Panc1 (cell line): ENCODE measurements around the gene UBAP2L. TPM values are rescaled to one million over a fixed set of nuclear protein-coding genes. Genes with fewer than 3 reads are reported as not detected.

Experiments used
- ATAC-seq: fragments of 200-7000 bp; cut with Tn5 transposase; 2 replicates; pipeline ENCODE4 v1.9.1; 2020; ENCODE audit warnings: mild to moderate bottlenecking, moderate library complexity
- BruUV-seq: library from RNA; stranded (reverse); fragments of 400-500 nt; replicated peaks from 2 replicates; lab custom pipeline; 2021; lab: Mats Ljungman, UMichigan
- CTCF ChIA-PET: fragments of 300-600 bp; sonication (Branson Sonifier 250); formaldehyde crosslinking; loops from one replicate; lab custom pipeline; 2022; ENCODE audit warnings: antibody characterized with exemption; lab: Charles Lee
- POLR2A ChIA-PET: fragments of 300-600 bp; sonication (Branson Sonifier 250); formaldehyde crosslinking; loops from one replicate; lab custom pipeline; 2022; ENCODE audit warnings: antibody characterized with exemption; lab: Charles Lee
- DNase-seq: peaks from one replicate; pipeline ENCODE4 v3.0.0-alpha.2; 2010; ENCODE audit warnings: low read depth, low spot score
- H3K27ac ChIP-seq: 2 replicates; pipeline ENCODE4 v1.5.1; 2011; ENCODE audit warnings: mild to moderate bottlenecking, low read length, inconsistent platforms
- H3K27me3 ChIP-seq: fragments of 200-500 bp; sonication (Bioruptor generic); 2 replicates; pipeline ENCODE4 v1.6.0; 2014; ENCODE audit warnings: low read length, inconsistent platforms; ENCODE audit not compliant: control insufficient read depth, insufficient read depth
- H3K36me3 ChIP-seq: fragments of 200-500 bp; sonication (Bioruptor generic); 2 replicates; pipeline ENCODE4 v1.5.1; 2014; ENCODE audit warnings: inconsistent platforms, mild to moderate bottlenecking, low read length, moderate library complexity; ENCODE audit not compliant: control insufficient read depth, insufficient read depth
- H3K4me1 ChIP-seq: 2 replicates; pipeline ENCODE4 v1.5.1; 2011; ENCODE audit warnings: inconsistent platforms, mild to moderate bottlenecking, low read length, moderate library complexity; ENCODE audit not compliant: control insufficient read depth, insufficient read depth
- H3K4me3 ChIP-seq, 2 experiments: 2 replicates each; pipeline ENCODE4 v1.5.1; 2011 to 2012; ENCODE audit warnings: low read depth in 2 of 2, low read length in 2 of 2, mild to moderate bottlenecking in 2 of 2, inconsistent platforms in 1 of 2, moderate library complexity in 1 of 2
- H3K9me3 ChIP-seq: fragments of 200-500 bp; sonication (Bioruptor generic); 2 replicates; pipeline ENCODE4 v1.5.1; 2014; ENCODE audit warnings: low read depth, mild to moderate bottlenecking, inconsistent platforms, low read length, moderate library complexity; ENCODE audit not compliant: control insufficient read depth, insufficient read depth
- CTCF ChIP-seq: fragments of 450-650 bp; IDR thresholded peaks from 2 replicates; pipeline ENCODE4 v1.5.1; 2017; ENCODE audit warnings: mild to moderate bottlenecking
- POLR2AphosphoS5 ChIP-seq: IDR thresholded peaks from 2 replicates; pipeline ENCODE4 v1.6.1; 2012; ENCODE audit warnings: mild to moderate bottlenecking, low read depth, low read length, moderate library complexity
- SIN3A ChIP-seq: IDR thresholded peaks from 2 replicates; pipeline ENCODE4 v1.6.1; 2012; ENCODE audit warnings: low read depth, mild to moderate bottlenecking, low read length, moderate library complexity, borderline replicate concordance; ENCODE audit not compliant: insufficient read depth
- TCF7L2 ChIP-seq: IDR thresholded peaks from 2 replicates; pipeline ENCODE4 v1.6.1; 2011; ENCODE audit warnings: mild to moderate bottlenecking, low read depth, low read length, inconsistent platforms
- in situ Hi-C: cut with HindIII; loops from 2 replicates; pipeline ENCODE4 v1.10.0; 2016; ENCODE audit warnings: low sequenced_read_pairs, low pct_unique_long_range_greater_than_20kb
- intact Hi-C: fragments of 100-400 bp; cut with micrococcal nuclease; formaldehyde crosslinking; loops from one replicate; pipeline ENCODE4 v1.10.0; 2022; ENCODE audit not compliant: unreplicated experiment
- microRNA-seq: library from miRNA; unstranded; fragments of <30 nt; microRNA quantifications from one replicate; pipeline ENCODE4 v1.1.0, GENCODE V29; 2020; ENCODE audit not compliant: unreplicated experiment
- total RNA-seq: library from RNA; stranded (reverse); gene quantifications from one replicate; pipeline ENCODE4 v1.2.1, GENCODE V29; 2021; ENCODE audit not compliant: unreplicated experiment
- TF ChIP-seq, protein P1 (sequence below), 2 experiments: IDR thresholded peaks; 2 replicates each; pipeline ENCODE4 v1.6.1; 2011 to 2012; ENCODE audit warnings: low read depth in 2 of 2, control low read depth in 1 of 2, low read length in 1 of 2, mild to moderate bottlenecking in 1 of 2, moderate library complexity in 1 of 2; ENCODE audit not compliant: insufficient read depth in 1 of 2

UBAP2L gene
- total RNA-seq, 1 experiment from 2014 or later = 227 TPM

- in situ Hi-C loops = no loop called here
- Histone ChIP-seq H3K9me3 (no peaks in the 10 kb centered on the region; the same call in 1 of the 2 replicates), H3K36me3 (no peaks in the 10 kb centered on the region), H3K4me3 (no peak overlapping the region), H3K27me3 (no peaks in the 10 kb centered on the region), H3K4me1 (no peaks in the 10 kb centered on the region), H3K27ac (no peak overlapping the region)
- BruUV-seq = no TSS peak
- ChIA-PET POLR2A (no interaction called here), CTCF (no interaction called here)
- intact Hi-C loops = no loop called here
- ATAC-seq (no peak), DNase-seq (no peak)
- no peak for TF ChIP-seq CTCF
Observed at GRCh38 chr1:154316704-154317103, 95.9 kb downstream of the UBAP2L start.

DNA sequence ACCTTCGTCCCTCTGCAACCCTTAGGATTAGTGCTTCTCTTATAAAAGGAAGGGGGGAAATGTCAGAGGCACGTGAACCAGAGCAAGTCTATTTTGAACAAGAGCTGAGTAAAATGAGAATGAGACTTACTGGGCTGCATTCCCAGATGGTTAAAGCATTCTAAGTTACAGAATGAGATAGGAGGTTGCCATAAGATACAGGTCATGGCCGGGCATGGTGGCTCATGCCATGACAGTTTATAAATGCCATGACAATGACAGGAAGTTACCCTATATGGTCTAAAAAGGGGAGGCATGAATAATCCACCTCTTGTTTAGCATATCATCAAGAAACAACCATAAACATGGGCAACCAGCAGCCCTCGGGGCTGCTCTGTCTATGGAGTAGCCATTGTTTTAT is 97.6 kb downstream of the UBAP2L start:
- H3K27ac ChIP-seq = no peak overlapping the region
- TF ChIP-seq TCF7L2 (no peak), SIN3A (no peak), POLR2AphosphoS5 (no peak), CTCF (no peak)
- TF ChIP-seq, protein P1, sequence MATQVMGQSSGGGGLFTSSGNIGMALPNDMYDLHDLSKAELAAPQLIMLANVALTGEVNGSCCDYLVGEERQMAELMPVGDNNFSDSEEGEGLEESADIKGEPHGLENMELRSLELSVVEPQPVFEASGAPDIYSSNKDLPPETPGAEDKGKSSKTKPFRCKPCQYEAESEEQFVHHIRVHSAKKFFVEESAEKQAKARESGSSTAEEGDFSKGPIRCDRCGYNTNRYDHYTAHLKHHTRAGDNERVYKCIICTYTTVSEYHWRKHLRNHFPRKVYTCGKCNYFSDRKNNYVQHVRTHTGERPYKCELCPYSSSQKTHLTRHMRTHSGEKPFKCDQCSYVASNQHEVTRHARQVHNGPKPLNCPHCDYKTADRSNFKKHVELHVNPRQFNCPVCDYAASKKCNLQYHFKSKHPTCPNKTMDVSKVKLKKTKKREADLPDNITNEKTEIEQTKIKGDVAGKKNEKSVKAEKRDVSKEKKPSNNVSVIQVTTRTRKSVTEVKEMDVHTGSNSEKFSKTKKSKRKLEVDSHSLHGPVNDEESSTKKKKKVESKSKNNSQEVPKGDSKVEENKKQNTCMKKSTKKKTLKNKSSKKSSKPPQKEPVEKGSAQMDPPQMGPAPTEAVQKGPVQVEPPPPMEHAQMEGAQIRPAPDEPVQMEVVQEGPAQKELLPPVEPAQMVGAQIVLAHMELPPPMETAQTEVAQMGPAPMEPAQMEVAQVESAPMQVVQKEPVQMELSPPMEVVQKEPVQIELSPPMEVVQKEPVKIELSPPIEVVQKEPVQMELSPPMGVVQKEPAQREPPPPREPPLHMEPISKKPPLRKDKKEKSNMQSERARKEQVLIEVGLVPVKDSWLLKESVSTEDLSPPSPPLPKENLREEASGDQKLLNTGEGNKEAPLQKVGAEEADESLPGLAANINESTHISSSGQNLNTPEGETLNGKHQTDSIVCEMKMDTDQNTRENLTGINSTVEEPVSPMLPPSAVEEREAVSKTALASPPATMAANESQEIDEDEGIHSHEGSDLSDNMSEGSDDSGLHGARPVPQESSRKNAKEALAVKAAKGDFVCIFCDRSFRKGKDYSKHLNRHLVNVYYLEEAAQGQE (IDR thresholded peaks at IDR 0.05; ENCODE audit: insufficient read depth in 1 of 2, low read depth in 2 of 2, low read length in 1 of 2) = no peak
- no peaks in the 10 kb centered on the region for H3K4me1 ChIP-seq
- CTCF ChIA-PET = no interaction called here
- H3K27me3 ChIP-seq = no peaks in the 10 kb centered on the region
- no peaks in the 10 kb centered on the region for H3K36me3 ChIP-seq
- H3K4me3 ChIP-seq = no peak overlapping the region
- ATAC-seq (no peak), DNase-seq (no peak)
- H3K9me3 ChIP-seq = no peaks in the 10 kb centered on the region; the same call in 1 of the 2 replicates
- no TSS peak for BruUV-seq
- in situ Hi-C loops = no loop called here
- intact Hi-C loops = no loop called here
- POLR2A ChIA-PET = no interaction called here

Small RNA genes within 50 kb of the gene (microRNA-seq; reads per million reads assigned to microRNA genes)
- 9.8 reads per million, percentile 29 among the genes with 10 or more reads in this experiment for gene MIR190B

Other genes with a start within 250 kb of the UBAP2L start
- 134 TPM for gene JTB, start 243.3 kb upstream of the UBAP2L start, total RNA-seq
- 70.6 TPM for gene RAB13, start 234.6 kb upstream of the UBAP2L start, total RNA-seq
- gene RPS27, start 230.2 kb upstream of the UBAP2L start, total RNA-seq = 1,095 TPM
- gene NUP210L, start 65.9 kb upstream of the UBAP2L start, total RNA-seq = 0.05 TPM
- gene TPM3, start 28.9 kb upstream of the UBAP2L start, total RNA-seq = 545 TPM
- gene CFAP141, start 14.6 kb upstream of the UBAP2L start, total RNA-seq = not detected
- gene HAX1, start 51.7 kb downstream of the UBAP2L start, total RNA-seq = 110 TPM
- gene AQP10, start 100.1 kb downstream of the UBAP2L start, total RNA-seq = not detected
- gene ATP8B2, start 104.6 kb downstream of the UBAP2L start, total RNA-seq = 14.7 TPM
- gene IL6R, start 184.4 kb downstream of the UBAP2L start, total RNA-seq = 12.2 TPM